Measurements from ENCODE around the gene PTCD1.
"Not testable (repeated sequence)": the region's sequence is repeated elsewhere in the genome, so short reads cannot be mapped to it uniquely, and the experiment has no call there.

PTCD1 gene

DNA sequence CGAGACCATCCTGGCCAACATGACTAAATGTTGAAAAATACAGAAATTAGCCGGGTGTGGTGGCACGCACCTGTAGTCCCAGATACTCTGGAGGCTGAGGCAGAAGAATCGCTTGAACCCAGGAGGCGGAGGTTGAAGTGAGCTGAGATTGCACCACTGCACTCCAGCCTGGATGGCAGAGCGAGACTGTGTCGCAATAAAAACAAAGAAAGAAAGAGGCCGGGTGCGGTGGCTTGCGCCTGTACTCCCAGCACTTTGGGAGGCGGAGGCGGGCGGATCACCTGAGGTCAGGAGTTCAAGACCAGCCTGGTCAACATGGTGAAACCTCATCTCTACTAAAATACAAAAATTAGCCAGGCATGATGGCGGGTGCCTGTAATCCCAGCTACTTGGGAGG lies 51.4 kb downstream of the PTCD1 start:
- DNase-seq, result not testable (repeated sequence)

DNA sequence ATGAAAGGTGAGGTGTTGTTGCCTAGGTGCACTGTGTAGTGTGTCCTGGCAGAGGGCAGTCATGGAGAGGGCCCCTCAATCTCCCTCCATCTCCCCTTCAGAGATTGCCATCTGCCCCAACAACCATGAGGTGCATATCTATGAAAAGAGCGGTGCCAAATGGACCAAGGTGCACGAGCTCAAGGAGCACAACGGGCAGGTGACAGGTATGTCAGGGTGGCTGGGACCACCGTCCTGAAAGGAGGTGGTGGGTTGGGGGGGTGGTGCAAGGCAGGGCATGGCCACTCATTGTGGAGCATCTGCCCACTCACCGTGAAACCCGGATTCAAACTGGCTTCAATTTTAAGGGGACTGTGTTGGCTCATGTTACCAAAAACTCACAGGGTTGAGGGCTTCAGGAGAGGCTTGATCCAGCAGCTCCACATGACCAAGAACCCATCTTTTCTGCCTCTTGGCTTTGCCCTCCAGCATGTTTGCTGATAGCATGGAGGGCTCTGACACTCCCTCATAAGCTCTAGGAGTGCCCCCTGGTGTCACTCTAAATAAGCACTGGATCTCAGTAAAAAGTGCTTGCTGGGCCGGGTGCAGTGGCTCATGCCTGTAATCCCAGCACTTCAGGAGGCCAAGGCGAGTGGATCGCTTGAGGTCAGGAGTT lies 51.9 kb downstream of the PTCD1 start:
- DNase-seq, result no peak

DNA sequence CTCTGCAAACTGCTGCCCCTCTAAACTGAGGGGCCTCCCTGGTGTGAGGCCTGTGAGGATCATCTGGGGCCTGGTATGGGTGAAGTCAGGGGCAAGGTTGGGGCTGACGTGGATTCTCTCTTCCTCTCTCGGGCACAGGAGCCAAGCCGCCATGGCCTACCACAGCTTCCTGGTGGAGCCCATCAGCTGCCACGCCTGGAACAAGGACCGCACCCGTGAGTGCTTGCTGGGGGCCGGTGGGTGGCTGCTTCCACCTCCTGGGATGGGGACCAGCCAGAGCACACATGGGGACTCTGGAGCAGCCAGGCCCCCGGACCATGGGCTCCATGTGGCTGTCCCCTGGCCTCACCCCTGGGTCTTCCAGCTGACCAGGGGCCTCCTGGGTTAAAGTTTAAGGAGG lies 53.0 kb downstream of the PTCD1 start:
- DNase-seq, result no peak

DNA sequence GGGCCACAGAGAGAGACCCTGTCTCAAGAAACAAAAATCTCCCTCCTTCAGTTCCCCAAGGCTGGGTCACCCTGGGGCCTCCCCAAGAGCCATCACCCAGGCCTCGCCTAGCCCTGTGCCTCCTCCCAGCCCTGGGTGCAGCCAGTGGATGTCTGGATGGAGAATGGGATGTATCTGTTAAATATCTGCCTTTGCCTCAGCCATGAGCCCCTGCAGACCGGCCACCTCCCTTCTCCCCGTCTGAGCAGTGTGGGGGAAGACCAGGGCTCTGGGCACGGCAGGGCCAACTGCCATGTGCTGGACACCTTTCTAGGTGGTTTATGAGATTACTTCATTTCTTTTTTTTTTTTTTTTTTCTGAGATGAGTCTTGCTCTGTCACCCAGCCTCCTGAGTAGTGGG lies 54.1 kb downstream of the PTCD1 start:
- no peak for DNase-seq

DNA sequence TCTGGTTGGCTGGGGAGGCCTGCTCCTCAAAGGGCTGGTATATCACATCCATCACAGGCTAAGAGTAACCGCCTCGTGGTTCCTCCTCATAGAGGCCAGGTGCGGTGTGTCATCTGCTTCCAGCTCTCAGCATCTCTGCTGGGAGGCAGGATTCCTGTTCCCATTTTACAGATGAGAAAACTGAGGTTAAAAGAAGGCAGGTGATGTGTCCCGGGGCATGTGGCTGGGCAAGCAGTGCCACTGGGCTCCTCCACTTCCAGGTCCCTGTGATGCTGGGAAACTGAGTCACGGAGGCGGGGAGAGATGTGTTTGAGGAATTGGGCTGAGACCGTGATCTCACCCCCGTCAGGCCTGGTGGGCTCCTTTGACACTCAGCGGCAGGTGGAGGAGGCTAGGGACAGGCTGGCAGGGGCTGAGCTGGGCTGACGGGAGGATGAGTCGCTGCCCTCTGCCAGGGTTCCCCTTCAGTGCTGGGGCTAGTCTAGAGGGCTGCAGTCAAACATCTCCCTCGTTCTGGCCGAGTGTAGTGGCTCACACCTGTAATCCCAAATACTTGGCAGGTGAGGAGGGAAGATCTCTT lies 54.7 kb downstream of the PTCD1 start:
- DNase-seq, result no peak

DNA sequence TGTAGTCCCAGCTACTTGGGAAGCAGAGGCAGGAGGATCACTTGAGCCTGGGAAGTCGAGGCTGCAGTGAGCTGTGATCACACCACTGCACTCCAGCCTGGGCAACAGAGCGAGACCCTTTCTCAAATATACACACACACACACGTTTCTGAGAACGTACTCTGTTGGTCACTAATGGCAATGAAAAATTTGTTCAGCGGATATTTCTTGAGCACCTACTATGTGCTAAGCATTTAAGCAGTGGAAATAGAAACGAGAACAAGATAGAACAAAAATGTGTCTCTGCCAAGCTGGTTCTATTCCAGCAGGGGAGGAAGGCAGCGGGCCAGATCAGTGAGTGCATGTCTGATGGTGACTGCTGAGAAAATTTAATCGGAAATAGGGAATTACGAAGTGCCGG lies 55.4 kb downstream of the PTCD1 start:
- DNase-seq, result no peak

DNA sequence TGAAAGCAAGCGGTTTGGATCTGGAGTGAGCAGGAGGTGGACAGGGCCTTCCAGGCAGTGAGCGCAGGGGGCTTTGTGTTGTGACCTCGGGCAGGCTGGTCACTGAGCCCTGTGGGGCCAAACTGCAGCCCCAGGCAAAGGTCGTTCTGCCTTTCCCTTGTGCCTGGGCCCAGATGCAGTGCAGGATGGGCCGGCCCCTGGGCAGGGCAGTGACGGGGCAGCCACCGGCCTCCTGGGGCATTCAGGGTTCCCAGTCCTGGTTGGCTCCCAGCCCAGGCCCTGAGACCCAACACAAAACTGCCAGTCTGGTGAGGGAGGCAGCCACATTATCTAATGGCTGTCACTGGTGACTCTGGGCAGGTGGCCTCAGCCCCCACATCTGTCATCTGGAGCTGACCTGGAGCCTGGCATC lies 56.9 kb downstream of the PTCD1 start:
- DNase-seq, result no peak

DNA sequence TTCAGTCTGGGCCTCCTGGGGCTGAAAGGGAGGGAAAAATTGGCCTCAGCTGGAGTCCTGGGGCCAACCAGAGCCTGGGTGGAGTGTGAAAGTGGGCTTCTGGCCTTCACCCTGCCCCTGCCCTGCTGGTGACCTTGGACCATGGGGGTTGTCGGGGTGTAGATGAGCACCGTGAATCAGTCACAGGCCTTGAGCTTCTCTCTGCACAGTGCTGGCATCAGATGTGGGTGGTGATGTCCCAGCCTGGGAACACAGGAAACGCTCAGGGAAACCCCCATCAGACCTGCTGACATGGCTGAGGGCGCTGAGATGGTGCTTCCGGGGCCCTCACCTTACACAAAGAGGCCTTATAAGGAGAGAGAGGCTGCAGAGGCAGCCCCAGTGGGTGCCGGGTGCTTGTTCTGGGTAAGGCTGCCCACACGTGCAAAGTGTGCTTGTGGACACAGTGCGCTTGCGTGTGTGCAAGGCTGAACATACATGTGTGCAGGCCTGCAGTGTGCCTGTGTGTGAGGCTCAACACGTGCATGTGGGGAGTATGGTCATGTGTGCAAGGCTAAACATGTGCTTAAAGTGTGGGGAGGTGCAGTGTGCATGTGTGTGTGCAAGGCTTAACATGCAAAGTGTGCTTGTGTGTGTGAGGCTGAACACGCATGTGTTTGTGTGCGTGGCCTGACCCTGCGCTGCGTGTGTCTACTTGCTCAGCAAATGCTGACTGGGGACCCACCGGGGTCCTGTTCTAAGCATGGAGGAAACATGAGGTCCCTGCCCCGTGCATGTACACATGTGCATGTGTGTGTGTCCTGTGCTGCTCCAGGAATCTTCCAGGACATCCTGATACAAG lies 57.6 kb downstream of the PTCD1 start:
- DNase-seq, result peak; percentile 86 to 89

DNA sequence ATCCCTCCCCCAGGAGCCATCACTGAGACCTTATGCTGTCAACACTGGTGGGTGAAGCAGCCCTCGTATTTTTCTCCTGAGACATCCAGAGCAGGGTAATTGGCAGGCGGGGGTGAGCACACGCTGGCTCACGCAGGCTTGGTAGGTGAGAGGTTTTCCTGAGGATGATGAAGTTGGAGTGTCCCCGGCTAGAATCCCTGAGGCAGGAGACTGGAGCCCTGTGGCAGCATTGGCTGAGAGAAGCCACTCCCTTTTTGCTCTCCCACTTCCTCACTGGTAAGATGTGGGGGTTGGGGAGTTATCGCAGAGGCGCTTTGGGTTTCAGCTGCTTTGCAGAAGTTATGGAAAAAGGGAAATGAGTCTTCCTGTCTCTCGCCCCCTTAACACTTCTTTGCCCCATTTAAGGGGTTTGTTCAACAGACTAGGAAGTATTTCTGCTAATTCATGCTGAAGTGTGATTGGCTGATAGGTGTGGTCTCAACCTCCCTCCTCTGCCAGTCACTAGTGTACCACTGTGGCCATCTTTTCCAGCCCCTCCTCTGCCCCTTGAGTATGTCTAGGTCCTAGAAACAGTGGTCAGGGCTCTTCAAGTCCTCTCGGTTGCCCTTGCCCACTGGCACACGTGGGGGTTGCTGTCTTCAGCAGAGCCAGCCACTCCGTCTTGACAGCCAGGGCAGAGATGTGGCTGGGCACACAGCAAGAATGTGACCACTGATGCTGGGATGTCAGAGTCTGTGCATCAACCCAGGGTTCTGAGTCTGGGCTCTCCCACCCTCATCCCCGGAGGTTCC lies 58.4 kb downstream of the PTCD1 start:
- peak; percentile 45 to 57 for DNase-seq

DNA sequence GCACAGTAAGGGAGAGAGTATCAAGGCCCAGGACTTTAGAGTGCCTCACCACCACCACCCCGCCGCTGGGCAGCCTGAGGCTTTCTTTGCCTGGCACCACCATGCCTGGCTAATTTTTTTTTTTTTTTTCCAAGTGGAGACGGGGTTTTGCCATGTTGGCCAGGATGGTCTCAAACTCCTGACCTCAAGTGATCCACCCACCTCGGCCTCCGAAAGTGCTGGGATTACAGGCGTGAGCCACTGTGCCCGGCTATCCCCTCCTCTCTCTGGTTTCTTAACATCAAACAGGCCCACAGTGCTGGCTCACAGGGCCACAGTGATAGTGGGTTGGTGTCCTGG lies 58.9 kb downstream of the PTCD1 start:
- not testable (repeated sequence) for DNase-seq

DNA sequence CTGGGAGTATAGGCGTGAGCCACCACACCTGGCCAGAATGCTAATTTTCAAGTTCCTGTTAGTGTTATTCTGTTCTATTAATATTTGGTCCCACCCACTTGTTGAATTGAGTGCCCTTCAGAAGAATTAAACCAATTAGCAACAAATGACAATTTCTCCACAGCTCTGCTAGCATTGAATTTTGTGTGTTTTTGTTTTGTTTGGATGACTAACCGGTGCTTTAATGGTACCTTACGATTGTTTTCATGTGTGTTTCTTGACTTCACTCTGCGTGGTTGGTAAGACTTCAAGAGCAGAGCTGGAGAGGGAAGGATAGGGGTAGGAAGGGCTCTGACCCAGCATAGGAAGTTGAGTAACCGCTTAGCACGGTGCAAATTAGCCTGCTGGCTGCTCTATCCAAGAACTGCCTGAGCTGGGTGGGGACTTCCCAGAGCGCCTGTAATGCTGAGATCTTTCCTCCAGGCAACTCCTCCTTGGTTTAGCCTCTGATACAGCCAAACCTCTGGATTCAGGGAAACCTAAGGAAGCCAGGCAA lies 59.5 kb downstream of the PTCD1 start:
- DNase-seq, result peak; percentile 46 to 54

DNA sequence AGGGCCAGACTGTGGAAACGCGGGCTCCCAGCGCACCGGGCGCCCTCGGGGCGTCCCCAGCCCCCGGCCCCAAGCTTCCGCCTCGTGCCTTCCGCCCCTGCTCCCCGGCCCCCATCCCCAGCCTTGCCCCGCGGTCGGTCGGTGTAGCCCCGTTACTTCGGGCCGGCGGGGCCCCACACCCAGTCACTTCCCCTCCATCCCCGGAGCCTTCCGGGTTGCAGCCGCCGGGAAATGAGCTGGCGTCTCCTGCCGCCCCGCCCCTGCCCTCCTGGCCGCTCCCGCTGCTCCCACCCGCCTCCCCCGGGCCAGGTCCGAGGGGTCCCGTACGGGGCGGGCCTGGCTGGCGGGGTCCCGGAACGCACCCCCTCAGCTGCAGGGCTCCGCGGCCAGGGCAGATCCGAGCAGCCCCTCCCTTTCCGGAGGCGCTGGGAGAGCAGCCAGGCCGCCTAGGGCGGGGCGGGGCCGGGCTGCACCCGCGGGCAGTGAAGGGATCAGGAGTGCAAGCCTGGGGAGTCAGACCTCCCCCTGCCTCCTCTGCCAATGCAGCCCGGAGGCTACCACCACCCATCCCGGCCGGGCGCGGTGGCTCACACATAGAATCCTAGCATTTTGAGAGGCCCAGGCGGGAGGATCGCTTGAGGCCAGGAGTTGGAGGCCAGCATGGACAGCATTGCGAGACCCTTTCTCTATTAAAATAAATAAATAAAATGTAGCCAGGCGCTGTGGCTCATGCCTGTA lies 63.4 kb downstream of the PTCD1 start:
- peak; percentile 68 to 76 for DNase-seq

DNA sequence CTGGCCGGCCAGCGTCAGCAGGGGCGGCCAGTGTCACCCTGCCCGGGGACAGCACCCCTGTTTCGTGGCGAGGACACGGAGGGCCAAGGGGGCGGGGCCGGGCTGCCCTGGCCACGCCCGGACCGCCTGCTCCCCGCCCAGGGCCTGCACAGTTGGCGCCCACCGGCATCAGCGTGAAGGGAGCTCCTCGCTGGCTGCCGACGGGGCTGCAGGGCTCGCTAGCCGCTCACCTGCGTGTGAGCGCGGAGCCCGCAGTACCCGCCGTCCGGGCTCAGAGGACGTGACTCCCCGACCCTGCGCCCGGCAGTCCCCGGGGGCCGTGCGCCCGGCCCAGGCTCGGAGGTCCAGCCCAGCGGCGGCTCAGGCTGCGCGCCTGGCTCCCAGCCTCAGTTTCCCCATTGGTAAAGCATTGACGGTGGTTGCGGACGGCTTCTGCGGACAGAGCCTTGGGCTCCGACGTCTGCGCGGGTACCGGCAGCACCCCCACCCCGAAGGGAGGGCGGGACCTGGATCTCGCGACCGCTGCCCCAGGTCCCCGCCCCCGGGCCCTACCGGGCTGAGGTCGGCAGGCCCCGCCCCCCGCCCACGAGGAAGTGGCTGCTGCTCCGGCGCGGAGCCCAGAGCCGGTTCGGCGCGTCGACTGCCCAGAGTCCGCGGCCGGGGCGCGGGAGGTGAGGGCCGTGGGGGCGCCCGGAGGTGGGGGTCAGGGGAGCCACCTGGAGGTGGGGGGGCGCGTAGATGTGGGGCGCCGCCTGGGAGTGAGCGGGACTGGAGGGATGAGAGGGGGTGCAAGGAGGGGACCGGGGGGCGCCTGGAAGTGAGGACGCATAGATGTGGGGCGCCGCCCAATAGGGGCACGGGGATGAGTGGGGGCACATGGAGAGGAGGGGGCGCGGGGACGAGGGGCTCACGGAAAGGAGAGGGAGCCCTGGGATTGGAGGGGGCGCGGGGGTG lies 64.2 kb downstream of the PTCD1 start, which contains the start of gene ARPC1B:
ARPC1B (plus strand) TSS at position 620 of the 954 bp plus-strand sequence. CDS start 10,985 bp downstream, outside the sequence.
- peak; percentile 89 to 91 for DNase-seq

DNA sequence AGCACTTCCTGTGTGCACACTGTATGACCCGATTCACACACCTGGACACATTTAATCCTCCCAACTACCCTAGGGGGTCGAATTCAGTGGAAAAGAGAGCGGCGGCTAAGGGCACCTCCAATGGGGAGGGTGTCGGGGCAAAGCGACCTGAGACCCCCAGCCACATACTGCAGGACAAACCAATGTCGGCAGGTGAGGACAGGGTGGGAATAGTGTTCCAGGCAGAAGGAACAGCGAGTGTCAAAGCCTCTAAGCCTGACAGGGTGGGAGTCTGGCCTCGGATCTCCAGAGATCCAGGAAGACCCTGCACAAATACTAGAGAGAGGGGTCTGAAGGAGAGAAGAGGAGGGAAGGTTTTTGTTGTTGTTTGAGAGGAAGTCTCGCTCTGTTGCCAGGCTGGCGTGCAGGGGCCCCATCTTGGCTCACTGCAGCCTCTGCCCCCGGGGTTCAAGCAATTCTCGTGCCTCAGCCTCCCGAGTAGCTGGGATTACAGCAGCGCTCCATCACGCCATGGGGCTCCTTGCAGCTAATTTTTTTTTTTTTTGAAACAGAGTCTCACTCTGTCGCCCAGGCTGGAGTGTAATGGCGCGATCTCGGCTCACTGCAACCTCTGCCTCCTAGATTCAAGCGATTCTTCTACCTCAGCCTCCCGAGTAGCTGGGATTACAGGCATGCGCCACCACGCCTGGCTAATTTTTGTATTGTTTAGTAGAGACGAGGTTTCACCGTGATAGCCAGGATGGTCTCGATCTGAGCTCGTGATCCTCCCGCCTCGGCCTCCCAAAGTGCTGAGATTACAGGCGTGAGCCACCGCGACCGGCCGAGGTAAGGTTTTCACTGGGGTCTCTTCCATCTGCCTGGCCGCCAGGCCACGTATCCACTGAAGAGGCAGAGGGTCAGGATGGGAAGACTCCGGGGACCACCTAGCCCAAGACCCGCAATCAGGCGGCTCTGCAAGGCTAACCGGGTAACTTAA lies 65.2 kb downstream of the PTCD1 start:
- DNase-seq, result no peak

DNA sequence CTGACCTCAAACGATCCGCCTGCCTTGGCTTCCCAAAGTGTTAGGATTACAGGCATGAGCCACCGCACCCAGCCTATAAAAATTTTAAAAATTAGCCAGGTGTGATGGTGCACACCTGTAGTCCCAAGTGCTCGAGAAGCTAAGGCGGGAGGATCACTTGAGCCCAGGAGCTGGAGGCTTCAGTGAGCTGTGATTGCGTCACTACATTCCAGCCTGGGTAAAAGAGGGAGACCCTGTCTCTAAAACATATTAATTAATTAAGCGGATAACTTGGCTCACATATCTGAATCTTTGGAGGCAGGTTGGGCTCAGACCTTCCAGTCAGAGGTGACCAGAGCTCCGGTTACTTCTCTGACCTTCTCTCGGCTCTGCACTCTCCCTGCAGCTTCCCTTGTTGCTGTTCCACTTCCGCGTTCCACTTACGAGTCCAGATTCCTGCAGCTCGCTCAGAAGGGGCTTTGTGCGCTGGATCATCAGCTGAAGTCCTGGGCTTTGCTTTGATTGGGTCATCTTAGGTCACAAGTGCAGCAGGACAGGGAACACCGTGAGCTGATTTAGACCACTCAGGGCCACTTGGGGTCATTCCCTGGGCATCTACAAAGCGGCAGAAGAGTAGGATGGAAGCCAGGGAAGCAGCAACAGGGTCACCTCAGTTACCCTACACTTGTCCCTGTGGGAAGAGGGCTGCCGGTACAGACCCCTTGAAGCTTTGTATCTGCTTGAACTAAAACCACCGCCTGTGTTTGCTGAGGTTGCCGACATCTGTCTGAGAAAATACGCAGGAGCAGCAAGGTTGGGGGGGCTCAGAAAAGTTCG lies 66.1 kb downstream of the PTCD1 start:
- no peak for DNase-seq

DNA sequence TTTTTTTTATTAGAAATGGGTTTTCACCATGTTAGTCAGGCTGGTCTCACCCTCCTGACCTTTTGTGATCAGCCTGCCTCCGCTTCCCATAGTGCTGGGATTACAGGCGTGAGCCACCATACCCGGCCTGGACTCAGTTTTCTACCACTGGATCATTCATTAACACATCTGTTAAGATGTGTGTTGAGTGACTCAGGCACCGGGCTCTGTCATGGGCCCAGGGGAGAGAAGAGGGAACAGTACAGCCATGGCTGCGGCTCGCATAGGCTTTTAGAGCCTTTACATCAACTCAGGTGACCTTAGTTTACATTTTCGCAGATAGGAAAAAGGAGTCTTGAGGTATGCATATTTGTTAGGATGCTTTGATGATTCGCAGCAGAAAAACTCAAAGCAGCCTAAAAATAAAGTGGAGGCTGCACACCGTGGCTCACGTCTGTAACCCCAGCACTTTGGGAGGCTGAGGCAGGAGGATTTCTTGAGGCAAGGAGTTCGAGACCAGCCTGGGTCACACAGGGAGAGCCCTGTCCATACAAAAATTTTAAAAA lies 67.2 kb downstream of the PTCD1 start:
- no peak for DNase-seq

DNA sequence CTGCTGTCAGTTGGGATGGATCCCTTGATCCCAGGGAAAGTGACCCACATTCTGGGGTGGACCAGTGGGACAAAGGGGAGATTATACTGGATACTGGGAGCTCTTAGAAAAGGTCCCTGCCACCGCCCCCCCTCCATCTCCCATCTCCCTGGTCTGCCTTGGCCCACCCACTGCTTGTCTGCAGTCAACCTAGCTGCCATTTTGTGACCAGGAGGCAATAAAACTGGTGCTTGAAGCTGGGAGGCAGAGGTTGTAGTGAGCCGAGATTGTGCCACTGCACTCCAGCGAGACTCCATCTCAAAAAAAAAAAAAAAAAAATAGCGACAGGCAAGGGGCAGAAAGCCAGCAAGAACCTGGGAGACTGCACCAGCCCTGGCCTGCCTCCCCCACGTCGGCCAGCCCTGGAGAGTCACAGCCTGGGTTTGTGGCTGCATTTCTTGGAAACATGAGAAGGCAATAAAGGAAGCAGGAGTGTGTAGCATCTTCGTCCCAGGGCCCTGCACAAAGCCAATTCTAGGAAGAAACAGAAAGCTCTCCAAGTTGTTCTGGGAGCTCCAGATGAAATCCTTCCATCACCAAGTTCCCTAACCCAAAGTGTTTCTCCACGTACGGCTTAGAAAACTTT lies 68.7 kb downstream of the PTCD1 start:
- no peak for DNase-seq
